ENCODE measurements around the gene BATF2. TPM values are rescaled to one million over a fixed set of nuclear protein-coding genes. Genes with fewer than 3 reads are reported as not detected.
"Not testable (repeated sequence)": the region's sequence is repeated elsewhere in the genome, so short reads cannot be mapped to it uniquely, and the experiment has no call there.

The BATF2 gene
- polyA plus RNA-seq, 2 of the 4 experiments (the other 2 are of a cell fraction): 0.21 to 0.67 TPM

DNA sequence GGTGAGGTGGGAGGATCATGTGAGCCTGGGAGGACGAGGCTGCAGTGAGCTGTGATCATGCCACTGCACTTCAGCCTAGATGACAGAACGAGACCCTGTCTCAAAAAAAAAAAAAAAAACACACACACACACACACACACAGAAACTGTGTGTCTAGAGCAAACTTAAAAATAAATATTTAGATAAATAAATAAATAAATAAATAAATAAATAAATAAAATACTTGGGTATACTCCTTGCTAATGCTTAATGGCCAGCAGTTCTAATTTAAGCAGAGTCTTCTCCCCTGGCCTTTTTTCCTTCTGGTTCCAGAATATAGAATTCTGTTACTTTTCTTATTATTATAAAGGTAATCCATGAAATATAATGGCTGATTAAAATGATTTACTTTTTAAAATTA is 12.1 kb upstream of the BATF2 start:
- DNase-seq (ENCODE audit: low read depth in 1 of 2, low spot score in 1 of 2) (no peak), FAIRE-seq (no peak), ATAC-seq (no peak)
- TF ChIP-seq BCL3 (IDR thresholded peaks at IDR 0.05) (no peak), ZC3H11A (IDR thresholded peaks at IDR 0.05) (peak; percentile 28)
- ChIA-PET CTCF (interaction anchor here (0.6 to 2.4 kb wide), 9 partner anchors 9 to 154 kb away, joined by 3 to 6 read pairs (median 4); partner anchors contain the start of gene BATF2), POLR2A (no interaction called here)
- no peak overlapping the region for H3K4me2 ChIP-seq
- 82% methylated on average over 2 of the region's 2 CpGs for WGBS (ENCODE audit: missing lambda C conversion rate)
- no peak overlapping the region; a peak in 1 of 6 replicates for H3K27ac ChIP-seq
- H3K9me3 ChIP-seq: no peaks in the 10 kb centered on the region
- no peak overlapping the region for H3K4me3 ChIP-seq
- peaks cover 28% of the 10 kb centered on the region for H3K4me1 ChIP-seq

- Histone ChIP-seq H3K4me1 (peaks cover 24% of the 10 kb centered on the region), H3K27ac (peak overlapping the region; percentile 81 to 88), H3K4me3 (no peak overlapping the region), H3K4me2 (no peak overlapping the region; the same call in 2 of the 3 replicates), H3K9me3 (no peaks in the 10 kb centered on the region)
- TF ChIP-seq RAD21 (conservative IDR thresholded peaks at IDR 0.05 in 1 of 2, IDR thresholded peaks at IDR 0.05 in 1 of 2) (peak in 1 of 2 experiments; percentile 14; a peak in 1 of 5 replicates), RNF2 (IDR thresholded peaks at IDR 0.05; ENCODE audit: borderline replicate concordance, low read depth) (no peak), NR3C1 (IDR thresholded peaks at IDR 0.05) (no peak)
- DNase-seq (ENCODE audit: low read depth in 1 of 2, low spot score in 1 of 2) (no peak), FAIRE-seq (no peak), ATAC-seq (no peak)
- CTCF ChIA-PET: interaction anchor here (1.0 to 3.6 kb wide), 10 partner anchors 9 to 221 kb away, joined by 3 to 18 read pairs (median 4); partner anchors contain the start of genes BATF2 and SNX15
- WGBS (ENCODE audit: missing lambda C conversion rate): 78% methylated on average over 7 of the region's 7 CpGs
- POLR2A ChIA-PET: no interaction called here
Measured at GRCh38 chr11:65008016-65008415, 11.2 kb upstream of the BATF2 start.

DNA sequence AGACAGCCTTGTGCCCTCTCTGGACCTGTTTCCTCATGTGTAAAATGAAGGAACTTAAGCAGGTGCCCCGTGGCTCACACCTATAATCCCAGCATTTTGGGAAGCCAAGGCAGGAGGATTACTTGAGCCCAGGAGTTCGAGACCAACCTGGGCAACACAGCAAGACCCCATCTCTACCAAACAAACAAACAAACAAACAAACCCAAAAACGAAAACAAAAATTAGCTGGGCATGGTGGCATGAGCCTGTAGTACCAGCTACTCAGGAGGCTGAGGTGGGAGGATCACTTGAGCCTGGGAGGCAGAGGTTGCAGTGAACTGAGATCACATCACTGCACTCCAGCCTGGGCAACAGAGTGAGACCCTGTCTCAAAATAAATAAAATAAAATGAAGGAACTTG is 7.2 kb upstream of the BATF2 start:
- DNase-seq (ENCODE audit: low read depth in 1 of 2, low spot score in 1 of 2); ATAC-seq; POLR2A ChIA-PET; H3K9me3 ChIP-seq; FAIRE-seq; H3K4me2 ChIP-seq; H3K4me3 ChIP-seq: not testable (repeated sequence)
- WGBS (ENCODE audit: missing lambda C conversion rate): 48% methylated on average over 3 of the region's 3 CpGs
- Histone ChIP-seq H3K4me1 (peaks cover 28% of the 10 kb centered on the region), H3K27ac (peak overlapping the region in 1 of 2 experiments; percentile 88; a peak in 2 of 6 replicates)
- CTCF ChIA-PET: interaction anchor here (1.1 to 4.7 kb wide), 5 partner anchors 10 to 150 kb away, joined by 3 to 43 read pairs (median 3); partner anchors contain the start of genes ARL2 and PPP2R5B

DNA sequence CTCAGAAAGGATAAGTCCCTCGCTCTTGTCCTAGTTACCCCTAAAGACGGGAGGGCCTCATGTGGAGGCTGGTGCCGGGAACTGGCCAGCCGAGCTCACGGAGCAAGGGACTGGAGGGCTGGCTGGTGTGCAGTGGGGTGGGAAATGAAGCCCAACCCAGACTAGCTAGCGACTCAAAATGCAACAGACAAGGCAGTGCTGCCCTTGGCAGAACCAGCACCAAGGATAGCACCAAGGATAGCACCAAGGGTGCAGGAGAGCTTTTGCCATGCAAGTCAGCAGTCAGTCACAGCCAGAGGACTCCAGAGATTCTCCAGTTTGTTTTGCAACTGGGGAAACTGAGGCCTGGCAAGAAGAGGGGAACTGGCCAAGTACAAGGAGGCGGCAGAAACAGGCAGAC is 6.5 kb upstream of the BATF2 start:
- TF ChIP-seq, protein P1, sequence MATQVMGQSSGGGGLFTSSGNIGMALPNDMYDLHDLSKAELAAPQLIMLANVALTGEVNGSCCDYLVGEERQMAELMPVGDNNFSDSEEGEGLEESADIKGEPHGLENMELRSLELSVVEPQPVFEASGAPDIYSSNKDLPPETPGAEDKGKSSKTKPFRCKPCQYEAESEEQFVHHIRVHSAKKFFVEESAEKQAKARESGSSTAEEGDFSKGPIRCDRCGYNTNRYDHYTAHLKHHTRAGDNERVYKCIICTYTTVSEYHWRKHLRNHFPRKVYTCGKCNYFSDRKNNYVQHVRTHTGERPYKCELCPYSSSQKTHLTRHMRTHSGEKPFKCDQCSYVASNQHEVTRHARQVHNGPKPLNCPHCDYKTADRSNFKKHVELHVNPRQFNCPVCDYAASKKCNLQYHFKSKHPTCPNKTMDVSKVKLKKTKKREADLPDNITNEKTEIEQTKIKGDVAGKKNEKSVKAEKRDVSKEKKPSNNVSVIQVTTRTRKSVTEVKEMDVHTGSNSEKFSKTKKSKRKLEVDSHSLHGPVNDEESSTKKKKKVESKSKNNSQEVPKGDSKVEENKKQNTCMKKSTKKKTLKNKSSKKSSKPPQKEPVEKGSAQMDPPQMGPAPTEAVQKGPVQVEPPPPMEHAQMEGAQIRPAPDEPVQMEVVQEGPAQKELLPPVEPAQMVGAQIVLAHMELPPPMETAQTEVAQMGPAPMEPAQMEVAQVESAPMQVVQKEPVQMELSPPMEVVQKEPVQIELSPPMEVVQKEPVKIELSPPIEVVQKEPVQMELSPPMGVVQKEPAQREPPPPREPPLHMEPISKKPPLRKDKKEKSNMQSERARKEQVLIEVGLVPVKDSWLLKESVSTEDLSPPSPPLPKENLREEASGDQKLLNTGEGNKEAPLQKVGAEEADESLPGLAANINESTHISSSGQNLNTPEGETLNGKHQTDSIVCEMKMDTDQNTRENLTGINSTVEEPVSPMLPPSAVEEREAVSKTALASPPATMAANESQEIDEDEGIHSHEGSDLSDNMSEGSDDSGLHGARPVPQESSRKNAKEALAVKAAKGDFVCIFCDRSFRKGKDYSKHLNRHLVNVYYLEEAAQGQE (IDR thresholded peaks at IDR 0.05): peak; percentile 79
- TF ChIP-seq FOSL2 (IDR thresholded peaks at IDR 0.05) (no peak), FOSL2 (CRISPR knock-in tag; IDR thresholded peaks at IDR 0.05) (no peak), JUN (IDR thresholded peaks at IDR 0.05) (no peak)
- ATAC-seq: no peak
- ChIA-PET POLR2A (no interaction called here), CTCF (interaction anchor here (0.9 to 4.7 kb wide), 5 partner anchors 10 to 115 kb away, joined by 3 to 43 read pairs (median 4); partner anchors contain the start of genes ARL2 and PPP2R5B)
- no peak for FAIRE-seq
- 96% methylated on average over 7 of the region's 7 CpGs for WGBS (ENCODE audit: missing lambda C conversion rate)
- Histone ChIP-seq H3K9me3 (no peaks in the 10 kb centered on the region), H3K4me2 (no peak overlapping the region), H3K27ac (no peak overlapping the region), H3K4me3 (no peak overlapping the region), H3K4me1 (peaks cover 34% of the 10 kb centered on the region)
- no peak for DNase-seq (ENCODE audit: low read depth in 1 of 2, low spot score in 1 of 2)

DNA sequence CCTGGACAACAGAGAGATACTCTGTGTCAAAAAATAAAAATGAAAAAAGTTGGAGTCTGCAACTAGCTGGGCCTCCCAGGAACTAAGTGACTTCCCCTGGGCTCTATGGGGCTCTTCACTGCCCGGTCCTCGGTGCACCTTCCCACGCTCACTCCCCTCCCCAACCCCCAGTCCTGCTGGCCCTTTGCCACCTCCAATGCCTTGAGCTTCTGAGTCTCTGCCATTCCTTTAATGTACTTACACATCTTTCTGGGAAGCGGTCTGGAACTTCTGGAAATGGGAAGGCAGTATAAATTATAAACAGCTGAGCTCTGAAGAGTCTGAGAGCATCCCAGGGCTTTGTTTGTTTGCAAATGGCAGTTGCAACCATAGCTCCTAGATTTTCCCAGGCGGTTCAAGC is 5.9 kb upstream of the BATF2 start:
- Histone ChIP-seq H3K4me3 (no peak overlapping the region), H3K4me1 (peaks cover 31% of the 10 kb centered on the region), H3K4me2 (no peak overlapping the region), H3K9me3 (no peaks in the 10 kb centered on the region), H3K27ac (no peak overlapping the region)
- POLR2A ChIA-PET: no interaction called here
- DNase-seq (ENCODE audit: low read depth in 1 of 2, low spot score in 1 of 2) (no peak), FAIRE-seq (no peak), ATAC-seq (no peak)
- 86% methylated on average over 5 of the region's 5 CpGs for WGBS (ENCODE audit: missing lambda C conversion rate)
- CTCF ChIA-PET: interaction anchor here (0.6 to 4.7 kb wide), 7 partner anchors 11 to 125 kb away, joined by 3 to 43 read pairs (median 4); partner anchors contain the start of genes ARL2 and PPP2R5B
- TF ChIP-seq, protein P2, sequence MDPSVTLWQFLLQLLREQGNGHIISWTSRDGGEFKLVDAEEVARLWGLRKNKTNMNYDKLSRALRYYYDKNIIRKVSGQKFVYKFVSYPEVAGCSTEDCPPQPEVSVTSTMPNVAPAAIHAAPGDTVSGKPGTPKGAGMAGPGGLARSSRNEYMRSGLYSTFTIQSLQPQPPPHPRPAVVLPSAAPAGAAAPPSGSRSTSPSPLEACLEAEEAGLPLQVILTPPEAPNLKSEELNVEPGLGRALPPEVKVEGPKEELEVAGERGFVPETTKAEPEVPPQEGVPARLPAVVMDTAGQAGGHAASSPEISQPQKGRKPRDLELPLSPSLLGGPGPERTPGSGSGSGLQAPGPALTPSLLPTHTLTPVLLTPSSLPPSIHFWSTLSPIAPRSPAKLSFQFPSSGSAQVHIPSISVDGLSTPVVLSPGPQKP (IDR thresholded peaks at IDR 0.05; ENCODE audit: low read depth, low read length): no peak
- no peak for TF ChIP-seq PHF8 (IDR thresholded peaks at IDR 0.05; ENCODE audit: borderline replicate concordance, low read depth)
- TF ChIP-seq ZSCAN20 (CRISPR knock-in tag; IDR thresholded peaks at IDR 0.05): no peak
- no peak for TF ChIP-seq POLR2AphosphoS2 (conservative IDR thresholded peaks at IDR 0.05; ENCODE audit: low read length)
- TF ChIP-seq TFCP2L1 (CRISPR knock-in tag; IDR thresholded peaks at IDR 0.05): no peak
- TF ChIP-seq HOXB13 (CRISPR knock-in tag; IDR thresholded peaks at IDR 0.05; ENCODE audit: low read depth): no peak
- TF ChIP-seq NPAS2 (CRISPR knock-in tag; IDR thresholded peaks at IDR 0.05; ENCODE audit: borderline replicate concordance): no peak
- TF ChIP-seq, protein P3, sequence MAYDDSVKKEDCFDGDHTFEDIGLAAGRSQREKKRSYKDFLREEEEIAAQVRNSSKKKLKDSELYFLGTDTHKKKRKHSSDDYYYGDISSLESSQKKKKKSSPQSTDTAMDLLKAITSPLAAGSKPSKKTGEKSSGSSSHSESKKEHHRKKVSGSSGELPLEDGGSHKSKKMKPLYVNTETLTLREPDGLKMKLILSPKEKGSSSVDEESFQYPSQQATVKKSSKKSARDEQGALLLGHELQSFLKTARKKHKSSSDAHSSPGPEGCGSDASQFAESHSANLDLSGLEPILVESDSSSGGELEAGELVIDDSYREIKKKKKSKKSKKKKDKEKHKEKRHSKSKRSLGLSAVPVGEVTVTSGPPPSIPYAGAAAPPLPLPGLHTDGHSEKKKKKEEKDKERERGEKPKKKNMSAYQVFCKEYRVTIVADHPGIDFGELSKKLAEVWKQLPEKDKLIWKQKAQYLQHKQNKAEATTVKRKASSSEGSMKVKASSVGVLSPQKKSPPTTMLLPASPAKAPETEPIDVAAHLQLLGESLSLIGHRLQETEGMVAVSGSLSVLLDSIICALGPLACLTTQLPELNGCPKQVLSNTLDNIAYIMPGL (CRISPR knock-in tag; IDR thresholded peaks at IDR 0.05; ENCODE audit: borderline replicate concordance): no peak
- no peak for TF ChIP-seq MAFK (IDR thresholded peaks at IDR 0.05; ENCODE audit: partially characterized antibody)

Data from A549 (cell line).